ENCODE results near the gene WNT4.
A peak's percentile ranks its signal among the peaks of the same experiment; 100 is the strongest.

Gene WNT4

GRCh38 chr1:22143065-22144033, at the start of gene WNT4:
WNT4 (minus strand) TSS chr1:22143097; CDS start chr1:22142922, 175 bp downstream.
- Histone ChIP-seq H3K4me1 (0 out of 2 replicates have a peak, but pooled peaks cover 3% of the 10 kb centered on the region), H3K4me3 (peak within 1 kb of the TSS; percentile 28), H3K27me3 (ENCODE audit: low read depth) (peaks cover 4% of the 10 kb centered on the region; the same call in 1 of the 2 replicates), H3K9me3 (no peaks in the 10 kb centered on the region), H3K36me3 (replicated peaks) (no peaks in the 10 kb centered on the region)
- in situ Hi-C loops (cut with MboI; ENCODE audit: low sequenced_read_pairs), result no loop called here
- peak; percentile 29 to 58 for DNase-seq (ENCODE audit: low spot score in 2 of 2)

GRCh38 chr1:22190731-22191130, 47.8 kb upstream of the WNT4 start:
- no peak for DNase-seq (ENCODE audit: low spot score in 2 of 2)
- in situ Hi-C loops (cut with MboI; ENCODE audit: low sequenced_read_pairs), result no loop called here
- Histone ChIP-seq H3K9me3 (no peaks in the 10 kb centered on the region), H3K27me3 (ENCODE audit: low read depth) (peaks cover 6% of the 10 kb centered on the region; the same call in 1 of the 2 replicates), H3K4me3 (no peak overlapping the region), H3K4me1 (no peaks in the 10 kb centered on the region), H3K36me3 (replicated peaks) (no peaks in the 10 kb centered on the region)

GRCh38 chr1:22190251-22190650, 47.4 kb upstream of the WNT4 start:
- H3K9me3 ChIP-seq, result no peaks in the 10 kb centered on the region
- in situ Hi-C loops (cut with MboI; ENCODE audit: low sequenced_read_pairs), result no loop called here
- no peaks in the 10 kb centered on the region for H3K4me1 ChIP-seq

GRCh38 chr1:22189619-22190018, 46.7 kb upstream of the WNT4 start:
- DNase-seq (ENCODE audit: low spot score in 2 of 2), result no peak

More at GRCh38 chr1:22190251-22190650, 47.4 kb upstream of the WNT4 start:
- H3K36me3 ChIP-seq (replicated peaks), result no peaks in the 10 kb centered on the region
- no peak for DNase-seq (ENCODE audit: low spot score in 2 of 2)
- peaks cover 6% of the 10 kb centered on the region; the same call in 1 of the 2 replicates for H3K27me3 ChIP-seq (ENCODE audit: low read depth)
- H3K4me3 ChIP-seq, result no peak overlapping the region

GRCh38 chr1:22188914-22189313, 46.0 kb upstream of the WNT4 start:
- Histone ChIP-seq H3K4me3 (no peak overlapping the region), H3K4me1 (no peaks in the 10 kb centered on the region), H3K9me3 (no peaks in the 10 kb centered on the region), H3K27me3 (ENCODE audit: low read depth) (peaks cover 13% of the 10 kb centered on the region), H3K36me3 (replicated peaks) (no peaks in the 10 kb centered on the region)
- no peak for DNase-seq (ENCODE audit: low spot score in 2 of 2)
- in situ Hi-C loops (cut with MboI; ENCODE audit: low sequenced_read_pairs), result no loop called here

More at GRCh38 chr1:22189619-22190018, 46.7 kb upstream of the WNT4 start:
- Histone ChIP-seq H3K36me3 (replicated peaks) (no peaks in the 10 kb centered on the region), H3K27me3 (ENCODE audit: low read depth) (peaks cover 10% of the 10 kb centered on the region), H3K4me1 (no peaks in the 10 kb centered on the region), H3K4me3 (no peak overlapping the region), H3K9me3 (no peaks in the 10 kb centered on the region)
- in situ Hi-C loops (cut with MboI; ENCODE audit: low sequenced_read_pairs), result no loop called here

GRCh38 chr1:22188436-22188835, 45.5 kb upstream of the WNT4 start:
- no peak overlapping the region for H3K4me3 ChIP-seq
- no peak for DNase-seq (ENCODE audit: low spot score in 2 of 2)
- no peaks in the 10 kb centered on the region for H3K36me3 ChIP-seq (replicated peaks)
- H3K27me3 ChIP-seq (ENCODE audit: low read depth), result peaks cover 9% of the 10 kb centered on the region
- H3K4me1 ChIP-seq, result no peaks in the 10 kb centered on the region
- H3K9me3 ChIP-seq, result no peaks in the 10 kb centered on the region
- in situ Hi-C loops (cut with MboI; ENCODE audit: low sequenced_read_pairs), result no loop called here

- peaks cover 22% of the 10 kb centered on the region for H3K27me3 ChIP-seq (ENCODE audit: low read depth)
- H3K4me1 ChIP-seq, result no peaks in the 10 kb centered on the region
- no peak for DNase-seq (ENCODE audit: low spot score in 2 of 2)
These were observed 43.4 kb upstream of the WNT4 start for GRCh38 chr1:22186311-22186710.

GRCh38 chr1:22184892-22185612, 42.2 kb upstream of the WNT4 start:
- no peaks in the 10 kb centered on the region for H3K9me3 ChIP-seq
- no peaks in the 10 kb centered on the region for H3K4me1 ChIP-seq
- H3K36me3 ChIP-seq (replicated peaks), result no peaks in the 10 kb centered on the region
- peak in 1 of 2 experiments; percentile 21 for DNase-seq (ENCODE audit: low spot score in 2 of 2)
- no peak overlapping the region for H3K4me3 ChIP-seq
- H3K27me3 ChIP-seq (ENCODE audit: low read depth), result peaks cover 25% of the 10 kb centered on the region
- in situ Hi-C loops (cut with MboI; ENCODE audit: low sequenced_read_pairs), result no loop called here

More at GRCh38 chr1:22186311-22186710, 43.4 kb upstream of the WNT4 start:
- in situ Hi-C loops (cut with MboI; ENCODE audit: low sequenced_read_pairs), result no loop called here
- Histone ChIP-seq H3K9me3 (no peaks in the 10 kb centered on the region), H3K4me3 (no peak overlapping the region), H3K36me3 (replicated peaks) (no peaks in the 10 kb centered on the region)

- no peak for DNase-seq (ENCODE audit: low spot score in 2 of 2)
- Histone ChIP-seq H3K27me3 (ENCODE audit: low read depth) (peaks cover 25% of the 10 kb centered on the region), H3K9me3 (no peaks in the 10 kb centered on the region; the same call in 1 of the 2 replicates), H3K36me3 (replicated peaks) (no peaks in the 10 kb centered on the region), H3K4me3 (no peak overlapping the region), H3K4me1 (no peaks in the 10 kb centered on the region)
- in situ Hi-C loops (cut with MboI; ENCODE audit: low sequenced_read_pairs), result no loop called here
These were observed 41.6 kb upstream of the WNT4 start for GRCh38 chr1:22184454-22184853.

- no peaks in the 10 kb centered on the region; the same call in 1 of the 2 replicates for H3K9me3 ChIP-seq
- no peak for DNase-seq (ENCODE audit: low spot score in 2 of 2)
- H3K4me3 ChIP-seq, result no peak overlapping the region
- H3K27me3 ChIP-seq (ENCODE audit: low read depth), result peaks cover 25% of the 10 kb centered on the region
- in situ Hi-C loops (cut with MboI; ENCODE audit: low sequenced_read_pairs), result no loop called here
- H3K36me3 ChIP-seq (replicated peaks), result no peaks in the 10 kb centered on the region
- no peaks in the 10 kb centered on the region for H3K4me1 ChIP-seq
These were observed 39.8 kb upstream of the WNT4 start for GRCh38 chr1:22182715-22183114.

GRCh38 chr1:22179197-22179803, 36.4 kb upstream of the WNT4 start:
- H3K4me3 ChIP-seq, result no peak overlapping the region
- DNase-seq (ENCODE audit: low spot score in 2 of 2), result no peak
- H3K27me3 ChIP-seq (ENCODE audit: low read depth), result peaks cover 20% of the 10 kb centered on the region
- in situ Hi-C loops (cut with MboI; ENCODE audit: low sequenced_read_pairs), result no loop called here
- no peaks in the 10 kb centered on the region; the same call in 1 of the 2 replicates for H3K9me3 ChIP-seq
- H3K4me1 ChIP-seq, result no peaks in the 10 kb centered on the region
- H3K36me3 ChIP-seq (replicated peaks), result no peaks in the 10 kb centered on the region

- Histone ChIP-seq H3K9me3 (no peaks in the 10 kb centered on the region; the same call in 1 of the 2 replicates), H3K36me3 (replicated peaks) (no peaks in the 10 kb centered on the region), H3K4me3 (no peak overlapping the region), H3K27me3 (ENCODE audit: low read depth) (peaks cover 12% of the 10 kb centered on the region), H3K4me1 (no peaks in the 10 kb centered on the region)
- in situ Hi-C loops (cut with MboI; ENCODE audit: low sequenced_read_pairs), result no loop called here
- DNase-seq (ENCODE audit: low spot score in 2 of 2), result no peak
These were observed 34.6 kb upstream of the WNT4 start for GRCh38 chr1:22177354-22178003.

GRCh38 chr1:22176258-22176657, 33.4 kb upstream of the WNT4 start:
- in situ Hi-C loops (cut with MboI; ENCODE audit: low sequenced_read_pairs), result no loop called here
- Histone ChIP-seq H3K4me3 (no peak overlapping the region), H3K9me3 (no peaks in the 10 kb centered on the region; the same call in 1 of the 2 replicates), H3K4me1 (no peaks in the 10 kb centered on the region), H3K27me3 (ENCODE audit: low read depth) (peaks cover 3% of the 10 kb centered on the region; the same call in 1 of the 2 replicates), H3K36me3 (replicated peaks) (no peaks in the 10 kb centered on the region)
- no peak for DNase-seq (ENCODE audit: low spot score in 2 of 2)

Data from HAP-1 (cell line).